ENCODE results near the gene OR5B21. TPM values are rescaled to one million over a fixed set of nuclear protein-coding genes. Genes with fewer than 3 reads are reported as not detected.

OR5B21 gene
- total RNA-seq (not detected), polyA plus RNA-seq (not detected)
- long read RNA-seq, donor 1 = 0 reads
- long read RNA-seq, donor 2 = 0 reads
- long read RNA-seq, donor 3 = 0 reads

DNA sequence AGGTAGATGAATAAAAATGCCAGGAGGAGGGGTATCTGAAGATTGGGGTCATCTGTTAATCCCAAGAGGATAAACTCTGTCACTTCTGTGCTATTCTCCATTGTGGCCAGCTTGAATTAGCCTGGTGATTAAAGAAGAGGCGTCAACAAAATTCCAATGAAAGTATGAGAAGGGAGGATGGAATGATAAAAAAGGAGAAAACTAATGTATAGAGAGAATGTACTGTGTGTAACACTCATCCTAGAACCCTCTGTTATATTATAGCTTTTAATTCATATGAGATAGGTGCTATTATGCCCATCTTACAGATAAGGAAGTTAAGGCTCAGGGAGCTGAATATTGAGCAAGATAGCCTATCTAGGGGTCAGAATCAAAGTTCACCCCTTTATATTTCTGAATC, at the start of gene OR5B21:
TSS of gene OR5B21 (minus strand) at position 101 of the 400 bp plus-strand sequence. CDS start at position 101, 0 bp downstream.
- TF ChIP-seq, protein P1, sequence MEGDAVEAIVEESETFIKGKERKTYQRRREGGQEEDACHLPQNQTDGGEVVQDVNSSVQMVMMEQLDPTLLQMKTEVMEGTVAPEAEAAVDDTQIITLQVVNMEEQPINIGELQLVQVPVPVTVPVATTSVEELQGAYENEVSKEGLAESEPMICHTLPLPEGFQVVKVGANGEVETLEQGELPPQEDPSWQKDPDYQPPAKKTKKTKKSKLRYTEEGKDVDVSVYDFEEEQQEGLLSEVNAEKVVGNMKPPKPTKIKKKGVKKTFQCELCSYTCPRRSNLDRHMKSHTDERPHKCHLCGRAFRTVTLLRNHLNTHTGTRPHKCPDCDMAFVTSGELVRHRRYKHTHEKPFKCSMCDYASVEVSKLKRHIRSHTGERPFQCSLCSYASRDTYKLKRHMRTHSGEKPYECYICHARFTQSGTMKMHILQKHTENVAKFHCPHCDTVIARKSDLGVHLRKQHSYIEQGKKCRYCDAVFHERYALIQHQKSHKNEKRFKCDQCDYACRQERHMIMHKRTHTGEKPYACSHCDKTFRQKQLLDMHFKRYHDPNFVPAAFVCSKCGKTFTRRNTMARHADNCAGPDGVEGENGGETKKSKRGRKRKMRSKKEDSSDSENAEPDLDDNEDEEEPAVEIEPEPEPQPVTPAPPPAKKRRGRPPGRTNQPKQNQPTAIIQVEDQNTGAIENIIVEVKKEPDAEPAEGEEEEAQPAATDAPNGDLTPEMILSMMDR (IDR thresholded peaks at IDR 0.05) = no peak
- H3K36me3 ChIP-seq = no peaks in the 10 kb centered on the region
- H3K27me3 ChIP-seq = no peaks in the 10 kb centered on the region
- ATAC-seq (no peak), DNase-seq (no peak)
- intact Hi-C loops (cut with DNase I) = no loop called here
- no peaks in the 10 kb centered on the region for H3K9me3 ChIP-seq
- no peaks in the 10 kb centered on the region for H3K4me1 ChIP-seq
- H3K27ac ChIP-seq = no peak within 1 kb of the TSS
- no peak within 1 kb of the TSS for H3K4me3 ChIP-seq
- WGBS, 2 donors = 92 to 96% methylated on average over 1 of the region's 1 CpG

DNA sequence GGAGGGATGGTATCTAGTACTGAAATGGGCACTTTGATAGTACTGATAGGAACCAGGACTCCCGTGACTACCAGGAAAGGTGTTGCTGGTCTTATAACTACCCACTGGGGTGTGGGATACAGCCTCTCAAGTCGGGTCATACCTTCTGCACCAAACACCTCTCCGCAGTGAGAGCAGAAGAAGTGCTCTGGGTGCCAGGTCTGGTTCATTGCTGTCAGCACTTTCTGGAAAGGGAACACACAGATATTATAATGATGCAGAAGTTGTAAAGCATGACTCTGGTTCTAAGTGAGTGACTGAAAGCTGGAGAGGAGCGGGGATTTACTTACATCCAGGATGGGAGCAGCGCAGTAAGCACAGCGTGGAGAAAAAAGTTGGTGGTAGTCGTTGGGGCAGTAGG, 41.7 kb upstream of the OR5B21 start:
- WGBS, 2 donors = 56 to 67% methylated on average over 7 of the region's 7 CpGs
- intact Hi-C loops (cut with DNase I) = no loop called here
- H3K36me3 ChIP-seq = peaks cover 0 to 100% (median 59%) of the 10 kb centered on the region in 9 donors
- peaks cover 0 to 6% (median 0%) of the 10 kb centered on the region in 11 donors for H3K9me3 ChIP-seq
- TF ChIP-seq, protein P1 (IDR thresholded peaks at IDR 0.05) = no peak
- no peak overlapping the region for H3K27ac ChIP-seq
- H3K4me3 ChIP-seq = no peak overlapping the region
- ATAC-seq = peak in 7 of 8 donors; percentile 69 to 95 (median 90)
- peaks cover 0 to 6% (median 0%) of the 10 kb centered on the region in 9 donors for H3K4me1 ChIP-seq
- DNase-seq = peak in 1 of 2 donors; percentile 32
- no peaks in the 10 kb centered on the region for H3K27me3 ChIP-seq

DNA sequence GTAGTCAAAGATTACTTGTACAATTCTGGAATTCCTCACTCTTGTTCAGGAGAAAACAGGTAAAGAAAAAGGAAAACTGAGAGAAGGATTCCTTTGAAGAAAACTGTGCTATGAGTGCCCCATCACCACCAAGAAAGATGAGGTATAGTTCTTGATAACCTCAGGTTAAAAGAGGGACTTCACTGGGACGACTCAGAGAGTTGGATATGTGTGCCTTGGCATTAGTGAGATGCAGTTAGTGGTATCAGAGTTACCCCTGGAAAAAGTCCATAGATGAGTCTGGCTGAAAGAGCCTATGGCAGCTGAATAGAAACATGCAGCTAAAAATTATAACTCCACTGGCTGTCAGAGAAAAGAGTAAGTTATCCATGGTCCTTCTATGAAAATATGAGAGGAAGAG, 38.9 kb upstream of the OR5B21 start:
- H3K27me3 ChIP-seq = no peaks in the 10 kb centered on the region

DNA sequence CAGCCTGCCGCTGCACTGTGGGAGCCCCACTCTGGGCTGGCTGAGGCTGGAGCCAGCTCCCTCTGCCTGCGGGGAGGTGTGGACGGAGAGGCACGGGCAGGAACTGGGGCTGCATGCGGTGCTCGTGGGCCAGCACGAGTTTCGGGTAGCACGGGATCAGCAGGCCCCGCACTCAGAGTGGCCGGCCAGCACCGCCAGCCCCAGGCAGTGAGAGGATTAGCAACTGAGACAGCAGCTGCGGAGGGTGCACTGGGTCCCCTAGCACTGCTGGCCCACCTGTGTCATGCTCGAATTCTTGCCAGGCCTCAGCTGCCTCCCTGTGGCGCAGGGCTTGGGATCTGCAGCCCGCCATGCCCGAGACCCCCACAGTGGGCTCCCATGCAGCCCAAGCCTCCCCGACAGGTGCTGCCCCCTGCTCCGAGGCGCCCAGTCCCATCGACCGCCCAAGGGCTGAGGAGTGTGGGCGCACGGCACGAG, 24.0 kb upstream of the OR5B21 start:
- Histone ChIP-seq H3K4me3 (no peak overlapping the region), H3K27ac (no peak overlapping the region), H3K9me3 (peaks cover 0 to 9% (median 0%) of the 10 kb centered on the region in 11 donors), H3K36me3 (peaks cover 0 to 75% (median 35%) of the 10 kb centered on the region in 9 donors), H3K27me3 (no peaks in the 10 kb centered on the region), H3K4me1 (peaks cover 0 to 5% (median 0%) of the 10 kb centered on the region in 9 donors)
- intact Hi-C loops (cut with DNase I) = no loop called here
- 94 to 97% methylated on average over 25 of the region's 25 CpGs for WGBS, 2 donors
- DNase-seq (no peak), ATAC-seq (peak in 1 of 8 donors; percentile 57)
- TF ChIP-seq, protein P1 (IDR thresholded peaks at IDR 0.05) = no peak

More for the DNA sequence above, 38.9 kb upstream of the OR5B21 start:
- H3K36me3 ChIP-seq = peaks cover 0 to 96% (median 48%) of the 10 kb centered on the region in 9 donors
- peaks cover 0 to 6% (median 0%) of the 10 kb centered on the region in 11 donors for H3K9me3 ChIP-seq
- H3K4me3 ChIP-seq = no peak overlapping the region
- H3K27ac ChIP-seq = no peak overlapping the region
- WGBS, 2 donors = 67 to 68% methylated on average over 1 of the region's 1 CpG
- no peak for ATAC-seq
- no peak for DNase-seq
- intact Hi-C loops (cut with DNase I) = no loop called here
- H3K4me1 ChIP-seq = peaks cover 0 to 6% (median 0%) of the 10 kb centered on the region in 9 donors
- TF ChIP-seq, protein P1 (IDR thresholded peaks at IDR 0.05) = no peak

Measured in heart right ventricle (tissue), 16 donors.